ENCODE measurements around the gene CLDN22. TPM values are rescaled to one million over a fixed set of nuclear protein-coding genes. Genes with fewer than 3 reads are reported as not detected.

CLDN22 gene
- total RNA-seq, 5 donors from 2014 or later (not counting 1 experiment from before 2014, with no cell fraction given) = not detected

- 89% methylated on average over 6 of the region's 11 CpGs for WGBS (ENCODE audit: insufficient coverage)
- H3K4me1 Mint-ChIP-seq = no peaks in the 10 kb centered on the region
- H3K4me3 ChIP-seq (ENCODE audit: control insufficient read depth in 1 of 2, extremely low read depth in 1 of 2, low read length in 1 of 2) = no peak overlapping the region
- no peak overlapping the region for H3K27ac Mint-ChIP-seq
- no peaks in the 10 kb centered on the region for H3K27me3 Mint-ChIP-seq
- H3K4me1 ChIP-seq (ENCODE audit: control insufficient read depth in 1 of 2, extremely low read depth in 1 of 2, insufficient read depth in 2 of 2, low read length in 2 of 2) = no peaks in the 10 kb centered on the region
- ATAC-seq (replicated peaks in 1 of 4) = no peak
- no peak overlapping the region for H3K27ac ChIP-seq (ENCODE audit: low read length)
- H3K27me3 ChIP-seq (replicated peaks in 1 of 2; ENCODE audit: control insufficient read depth in 2 of 2, extremely low read depth in 1 of 2, insufficient read depth in 2 of 2, low read length in 1 of 2) = no peaks in the 10 kb centered on the region
- H3K4me3 Mint-ChIP-seq = no peak overlapping the region
- peaks cover 16% of the 10 kb centered on the region for H3K36me3 Mint-ChIP-seq
- no peaks in the 10 kb centered on the region for H3K9me3 ChIP-seq
- DNase-seq = no peak
- POLR2A ChIA-PET = no interaction called here
- CTCF ChIA-PET = interaction anchor here in 1 of 2 donors (0.6 kb wide), 2 partner anchors 177 to 481 kb away, joined by 3 to 4 read pairs; no protein-coding TSS in a partner anchor
- H3K36me3 ChIP-seq (ENCODE audit: control insufficient read depth in 2 of 2, extremely low read depth in 1 of 2, insufficient read depth in 1 of 2, low read length in 1 of 2) = no peaks in the 10 kb centered on the region
- H3K9me3 Mint-ChIP-seq = no peaks in the 10 kb centered on the region
Observed at GRCh38 chr4:183286590-183287308, 33.3 kb downstream of the CLDN22 start.

GRCh38 chr4:183285886-183286285 lies 34.2 kb downstream of the CLDN22 start:
- Mint-ChIP-seq H3K27me3 (no peaks in the 10 kb centered on the region), H3K36me3 (peaks cover 13% of the 10 kb centered on the region), H3K4me1 (no peaks in the 10 kb centered on the region), H3K4me3 (no peak overlapping the region), H3K27ac (no peak overlapping the region), H3K9me3 (no peaks in the 10 kb centered on the region)
- H3K4me3 ChIP-seq (ENCODE audit: control insufficient read depth in 1 of 2, extremely low read depth in 1 of 2, low read length in 1 of 2) = no peak overlapping the region
- ATAC-seq (replicated peaks in 1 of 4) (no peak), DNase-seq (no peak)
- POLR2A ChIA-PET = no interaction called here
- 94% methylated on average over 6 of the region's 7 CpGs for WGBS (ENCODE audit: insufficient coverage)
- H3K27me3 ChIP-seq (replicated peaks in 1 of 2; ENCODE audit: control insufficient read depth in 2 of 2, extremely low read depth in 1 of 2, insufficient read depth in 2 of 2, low read length in 1 of 2) = no peaks in the 10 kb centered on the region
- CTCF ChIA-PET = interaction anchor here in 1 of 2 donors (0.6 kb wide), 1 partner anchor 176 kb away, joined by 3 read pairs; no protein-coding TSS in a partner anchor
- no peaks in the 10 kb centered on the region for H3K9me3 ChIP-seq
- no peaks in the 10 kb centered on the region for H3K4me1 ChIP-seq (ENCODE audit: control insufficient read depth in 1 of 2, extremely low read depth in 1 of 2, insufficient read depth in 2 of 2, low read length in 2 of 2)
- no peaks in the 10 kb centered on the region for H3K36me3 ChIP-seq (ENCODE audit: control insufficient read depth in 2 of 2, extremely low read depth in 1 of 2, insufficient read depth in 1 of 2, low read length in 1 of 2)
- H3K27ac ChIP-seq (ENCODE audit: low read length) = no peak overlapping the region

- 73% methylated on average over 2 of the region's 4 CpGs for WGBS (ENCODE audit: insufficient coverage)
- H3K27me3 ChIP-seq (replicated peaks in 1 of 2; ENCODE audit: control insufficient read depth in 2 of 2, extremely low read depth in 1 of 2, insufficient read depth in 2 of 2, low read length in 1 of 2) = no peaks in the 10 kb centered on the region
- ChIA-PET POLR2A (no interaction called here), CTCF (no interaction called here)
- Mint-ChIP-seq H3K27ac (no peak overlapping the region), H3K27me3 (no peaks in the 10 kb centered on the region), H3K9me3 (no peaks in the 10 kb centered on the region), H3K36me3 (peaks cover 17% of the 10 kb centered on the region), H3K4me3 (no peak overlapping the region), H3K4me1 (no peaks in the 10 kb centered on the region)
- DNase-seq (no peak), ATAC-seq (replicated peaks in 1 of 4) (no peak)
- H3K9me3 ChIP-seq = no peaks in the 10 kb centered on the region
- no peak overlapping the region for H3K27ac ChIP-seq (ENCODE audit: low read length)
- no peaks in the 10 kb centered on the region for H3K4me1 ChIP-seq (ENCODE audit: control insufficient read depth in 1 of 2, extremely low read depth in 1 of 2, insufficient read depth in 2 of 2, low read length in 2 of 2)
- no peaks in the 10 kb centered on the region for H3K36me3 ChIP-seq (ENCODE audit: control insufficient read depth in 2 of 2, extremely low read depth in 1 of 2, insufficient read depth in 1 of 2, low read length in 1 of 2)
- no peak overlapping the region for H3K4me3 ChIP-seq (ENCODE audit: control insufficient read depth in 1 of 2, extremely low read depth in 1 of 2, low read length in 1 of 2)
Observed at GRCh38 chr4:183284965-183285364, 35.1 kb downstream of the CLDN22 start.

GRCh38 chr4:183284258-183284785 lies 35.8 kb downstream of the CLDN22 start:
- no peaks in the 10 kb centered on the region for H3K4me1 Mint-ChIP-seq
- no peak for ATAC-seq (replicated peaks in 1 of 4)
- Histone ChIP-seq H3K36me3 (ENCODE audit: control insufficient read depth in 2 of 2, extremely low read depth in 1 of 2, insufficient read depth in 1 of 2, low read length in 1 of 2) (no peaks in the 10 kb centered on the region), H3K4me3 (ENCODE audit: control insufficient read depth in 1 of 2, extremely low read depth in 1 of 2, low read length in 1 of 2) (no peak overlapping the region), H3K27me3 (replicated peaks in 1 of 2; ENCODE audit: control insufficient read depth in 2 of 2, extremely low read depth in 1 of 2, insufficient read depth in 2 of 2, low read length in 1 of 2) (no peaks in the 10 kb centered on the region), H3K4me1 (ENCODE audit: control insufficient read depth in 1 of 2, extremely low read depth in 1 of 2, insufficient read depth in 2 of 2, low read length in 2 of 2) (no peaks in the 10 kb centered on the region), H3K9me3 (no peaks in the 10 kb centered on the region), H3K27ac (ENCODE audit: low read length) (no peak overlapping the region)
- H3K27me3 Mint-ChIP-seq = no peaks in the 10 kb centered on the region
- H3K36me3 Mint-ChIP-seq = peaks cover 19% of the 10 kb centered on the region
- H3K27ac Mint-ChIP-seq = no peak overlapping the region
- DNase-seq = no peak
- ChIA-PET CTCF (no interaction called here), POLR2A (no interaction called here)
- 85% methylated on average over 9 of the region's 12 CpGs for WGBS (ENCODE audit: insufficient coverage)
- H3K4me3 Mint-ChIP-seq = no peak overlapping the region
- no peaks in the 10 kb centered on the region for H3K9me3 Mint-ChIP-seq

- H3K27me3 ChIP-seq (replicated peaks in 1 of 2; ENCODE audit: control insufficient read depth in 2 of 2, extremely low read depth in 1 of 2, insufficient read depth in 2 of 2, low read length in 1 of 2) = no peaks in the 10 kb centered on the region
- H3K36me3 ChIP-seq (ENCODE audit: control insufficient read depth in 2 of 2, extremely low read depth in 1 of 2, insufficient read depth in 1 of 2, low read length in 1 of 2) = no peaks in the 10 kb centered on the region
- CTCF ChIA-PET = no interaction called here
- H3K27ac ChIP-seq (ENCODE audit: low read length) = no peak overlapping the region
- H3K4me3 ChIP-seq (ENCODE audit: control insufficient read depth in 1 of 2, extremely low read depth in 1 of 2, low read length in 1 of 2) = no peak overlapping the region
- Mint-ChIP-seq H3K9me3 (peaks cover 11 to 22% (median 13%) of the 10 kb centered on the region in 3 donors), H3K27me3 (no peaks in the 10 kb centered on the region), H3K36me3 (peaks cover 40% of the 10 kb centered on the region), H3K27ac (no peak overlapping the region), H3K4me1 (no peaks in the 10 kb centered on the region), H3K4me3 (no peak overlapping the region)
- no peaks in the 10 kb centered on the region for H3K4me1 ChIP-seq (ENCODE audit: control insufficient read depth in 1 of 2, extremely low read depth in 1 of 2, insufficient read depth in 2 of 2, low read length in 2 of 2)
- no peak for ATAC-seq (replicated peaks in 1 of 4)
- DNase-seq = no peak
- H3K9me3 ChIP-seq = peaks cover 3% of the 10 kb centered on the region
- POLR2A ChIA-PET = no interaction called here
- no CpG with 5 or more reads among the region's 1 CpG for WGBS (ENCODE audit: insufficient coverage)
Observed at GRCh38 chr4:183276106-183276505, 44.0 kb downstream of the CLDN22 start.

- H3K27ac Mint-ChIP-seq = no peak overlapping the region
- CTCF ChIA-PET = interaction anchor here in 1 of 2 donors (0.6 kb wide), 1 partner anchor 198 kb away, joined by 3 read pairs; no protein-coding TSS in a partner anchor
- no peaks in the 10 kb centered on the region for H3K27me3 ChIP-seq (replicated peaks in 1 of 2; ENCODE audit: control insufficient read depth in 2 of 2, extremely low read depth in 1 of 2, insufficient read depth in 2 of 2, low read length in 1 of 2)
- H3K9me3 ChIP-seq = peaks cover 3% of the 10 kb centered on the region
- no peaks in the 10 kb centered on the region for H3K4me1 ChIP-seq (ENCODE audit: control insufficient read depth in 1 of 2, extremely low read depth in 1 of 2, insufficient read depth in 2 of 2, low read length in 2 of 2)
- peaks cover 11 to 22% (median 13%) of the 10 kb centered on the region in 3 donors for H3K9me3 Mint-ChIP-seq
- DNase-seq (no peak), ATAC-seq (replicated peaks in 1 of 4) (no peak)
- no peaks in the 10 kb centered on the region for H3K36me3 ChIP-seq (ENCODE audit: control insufficient read depth in 2 of 2, extremely low read depth in 1 of 2, insufficient read depth in 1 of 2, low read length in 1 of 2)
- WGBS (ENCODE audit: insufficient coverage) = 92% methylated on average over 2 of the region's 3 CpGs
- H3K4me3 Mint-ChIP-seq = no peak overlapping the region
- H3K27me3 Mint-ChIP-seq = no peaks in the 10 kb centered on the region
- H3K4me3 ChIP-seq (ENCODE audit: control insufficient read depth in 1 of 2, extremely low read depth in 1 of 2, low read length in 1 of 2) = no peak overlapping the region
- peaks cover 33% of the 10 kb centered on the region for H3K36me3 Mint-ChIP-seq
- H3K4me1 Mint-ChIP-seq = no peaks in the 10 kb centered on the region
- no peak overlapping the region for H3K27ac ChIP-seq (ENCODE audit: low read length)
- POLR2A ChIA-PET = no interaction called here
Observed at GRCh38 chr4:183272384-183272783, 47.7 kb downstream of the CLDN22 start.
